A673 (cell line): ENCODE measurements around the gene MFSD2A.
"Not testable (repeated sequence)": the region's sequence is repeated elsewhere in the genome, so short reads cannot be mapped to it uniquely, and the experiment has no call there.

ENCODE experiments used
- CTCF ChIP-seq: fragments of 300-800, 200-600 bp; sonication (generic); conservative IDR thresholded peaks from 2 replicates; pipeline ENCODE4 v1.5.1; 2017; ENCODE audit warnings: low read depth, mild to moderate bottlenecking, antibody characterized with exemption, low read length, moderate library complexity, mixed read lengths
- EZH2 ChIP-seq: fragments of 200-600 bp; sonication (generic); IDR thresholded peaks from 2 replicates; pipeline ENCODE4 v1.6.1; 2017; ENCODE audit warnings: borderline replicate concordance, low read depth, mild to moderate bottlenecking, mixed read lengths, antibody characterized with exemption, low read length; ENCODE audit not compliant: poor library complexity, severe bottlenecking

- TF ChIP-seq CTCF, EZH2: not testable (repeated sequence)
Measured at GRCh38 chr1:40007481-40008034, 52.6 kb downstream of the MFSD2A start.
